Breast epithelium (tissue), 4 donors: ENCODE data around the gene BABAM2. TPM values are rescaled to one million over a fixed set of nuclear protein-coding genes. Genes with fewer than 3 reads are reported as not detected.

Source experiments
- DNase-seq, 2 donors: peaks; one replicate each; pipeline ENCODE4 v3.0.0-alpha.2; 2019; ENCODE audit warnings: low spot score in 2 of 2
- H3K27ac ChIP-seq, 2 donors: fragments of 200-600 bp; sonication (generic) in 1 of 2; one replicate each; pipeline ENCODE4 v1.5.1; 2016 to 2019; ENCODE audit warnings: mild to moderate bottlenecking in 1 of 2
- H3K27me3 ChIP-seq, 2 donors: fragments of 200-600 bp; sonication (generic) in 1 of 2; one replicate each; pipeline versions ENCODE4 v1.5.1 to v1.6.0; 2017 to 2019; ENCODE audit warnings: control low read depth in 1 of 2, mild to moderate bottlenecking in 1 of 2
- H3K36me3 ChIP-seq: fragments of 200-600 bp; one replicate; pipeline ENCODE4 v1.5.1; 2019
- H3K4me1 ChIP-seq, 2 donors: fragments of 200-600 bp; sonication (generic); one replicate each; pipeline ENCODE4 v1.5.1; 2016 to 2019; ENCODE audit warnings: control low read depth in 1 of 2
- H3K4me3 ChIP-seq, 3 donors: fragments of 200-600 bp; sonication (generic); 1 replicate in 2 of 3; 2 replicates in 1 of 3; pipeline ENCODE4 v1.5.1; 2016 to 2019; ENCODE audit warnings: mild to moderate bottlenecking in 3 of 3, moderate library complexity in 2 of 3
- H3K9me3 ChIP-seq, 2 donors: fragments of 200-600 bp; sonication (generic) in 1 of 2; one replicate each; pipeline ENCODE4 v1.5.1; 2016 to 2019; ENCODE audit warnings: control low read depth in 1 of 2
- CTCF ChIP-seq, 3 donors: fragments of 450-650 bp; IDR thresholded peaks; one replicate each; pipeline ENCODE4 v1.5.1; 2016 to 2017; ENCODE audit warnings: antibody characterized with exemption in 3 of 3, mild to moderate bottlenecking in 3 of 3, moderate library complexity in 3 of 3
- POLR2A ChIP-seq: fragments of 450-650 bp; IDR thresholded peaks from one replicate; pipeline ENCODE4 v1.6.1; 2016; ENCODE audit warnings: antibody characterized with exemption, mild to moderate bottlenecking, moderate library complexity
- POLR2AphosphoS5 ChIP-seq, 3 donors: sonication (generic); formaldehyde crosslinking; IDR thresholded peaks; one replicate each; pipeline ENCODE4 v1.6.1; 2017; ENCODE audit warnings: antibody characterized with exemption in 3 of 3
- intact Hi-C: fragments of 100-400 bp; cut with DNase I; formaldehyde crosslinking; loops from one replicate; pipeline ENCODE4 v1.15.1; 2023; ENCODE audit warnings: low total_unique reads
- total RNA-seq, 3 donors: library from RNA; depleted of rRNA; stranded (reverse); fragments of >200 nt; gene quantifications; one replicate each; pipeline ENCODE4 v1.1.0, GENCODE V29; 2016

Gene BABAM2
- total RNA-seq, 3 donors from 2014 or later: 34.7 to 46.2 (median 37.4) TPM

GRCh38 chr2:28350196-28350595 lies 459.7 kb downstream of the BABAM2 start:
- DNase-seq: no peak
- Histone ChIP-seq H3K27ac (no peak overlapping the region), H3K9me3 (no peaks in the 10 kb centered on the region), H3K36me3 (no peaks in the 10 kb centered on the region), H3K27me3 (no peaks in the 10 kb centered on the region), H3K4me1 (peaks cover 0 to under 1% of the 10 kb centered on the region in 2 donors), H3K4me3 (no peak overlapping the region)
- intact Hi-C loops: no loop called here
- TF ChIP-seq CTCF (IDR thresholded peaks at IDR 0.05) (no peak), POLR2A (no peak)

- no peaks in the 10 kb centered on the region for H3K9me3 ChIP-seq
- TF ChIP-seq POLR2AphosphoS5 (IDR thresholded peaks at IDR 0.05): no peak
- TF ChIP-seq CTCF (IDR thresholded peaks at IDR 0.05): no peak
- TF ChIP-seq POLR2A: no peak
- no peaks in the 10 kb centered on the region for H3K36me3 ChIP-seq
- H3K4me1 ChIP-seq: peaks cover 0 to 2% of the 10 kb centered on the region in 2 donors
- no peak for DNase-seq
- no peak overlapping the region for H3K4me3 ChIP-seq
- no peak overlapping the region for H3K27ac ChIP-seq
- H3K27me3 ChIP-seq: no peaks in the 10 kb centered on the region
- intact Hi-C loops: no loop called here
Measured at GRCh38 chr2:28350791-28351285, 460.3 kb downstream of the BABAM2 start.

- no peak overlapping the region for H3K27ac ChIP-seq
- no peaks in the 10 kb centered on the region for H3K27me3 ChIP-seq
- no peak overlapping the region for H3K4me3 ChIP-seq
- no peaks in the 10 kb centered on the region for H3K9me3 ChIP-seq
- H3K4me1 ChIP-seq: peaks cover 6 to 7% of the 10 kb centered on the region in 2 donors
- no peak for DNase-seq
- intact Hi-C loops: no loop called here
- no peak for TF ChIP-seq CTCF (IDR thresholded peaks at IDR 0.05)
- no peak for TF ChIP-seq POLR2A
- H3K36me3 ChIP-seq: no peaks in the 10 kb centered on the region
Measured at GRCh38 chr2:28351621-28352020, 461.1 kb downstream of the BABAM2 start.

GRCh38 chr2:28352104-28352503 lies 461.6 kb downstream of the BABAM2 start:
- Histone ChIP-seq H3K27me3 (no peaks in the 10 kb centered on the region), H3K36me3 (no peaks in the 10 kb centered on the region), H3K9me3 (no peaks in the 10 kb centered on the region), H3K4me3 (no peak overlapping the region), H3K27ac (peak overlapping the region in 1 of 2 donors; percentile 19), H3K4me1 (peaks cover 6 to 7% of the 10 kb centered on the region in 2 donors)
- intact Hi-C loops: no loop called here
- DNase-seq: no peak
- TF ChIP-seq POLR2AphosphoS5 (IDR thresholded peaks at IDR 0.05): no peak
- no peak for TF ChIP-seq CTCF (IDR thresholded peaks at IDR 0.05)
- TF ChIP-seq POLR2A: no peak

GRCh38 chr2:28352610-28353195 lies 462.2 kb downstream of the BABAM2 start:
- intact Hi-C loops: no loop called here
- no peak for DNase-seq

More at GRCh38 chr2:28352610-28353195, 462.2 kb downstream of the BABAM2 start:
- Histone ChIP-seq H3K4me3 (no peak overlapping the region), H3K9me3 (no peaks in the 10 kb centered on the region), H3K27me3 (no peaks in the 10 kb centered on the region), H3K4me1 (peaks cover 6 to 7% of the 10 kb centered on the region in 2 donors), H3K36me3 (no peaks in the 10 kb centered on the region), H3K27ac (peak overlapping the region in 1 of 2 donors; percentile 19)
- TF ChIP-seq POLR2AphosphoS5 (IDR thresholded peaks at IDR 0.05) (no peak), CTCF (IDR thresholded peaks at IDR 0.05) (no peak), POLR2A (no peak)
